Measurements from ENCODE around the gene ANO9.
A peak's percentile ranks its signal among the peaks of the same experiment; 100 is the strongest.
"Not testable (repeated sequence)": the region's sequence is repeated elsewhere in the genome, so short reads cannot be mapped to it uniquely, and the experiment has no call there.

Gene ANO9

DNA sequence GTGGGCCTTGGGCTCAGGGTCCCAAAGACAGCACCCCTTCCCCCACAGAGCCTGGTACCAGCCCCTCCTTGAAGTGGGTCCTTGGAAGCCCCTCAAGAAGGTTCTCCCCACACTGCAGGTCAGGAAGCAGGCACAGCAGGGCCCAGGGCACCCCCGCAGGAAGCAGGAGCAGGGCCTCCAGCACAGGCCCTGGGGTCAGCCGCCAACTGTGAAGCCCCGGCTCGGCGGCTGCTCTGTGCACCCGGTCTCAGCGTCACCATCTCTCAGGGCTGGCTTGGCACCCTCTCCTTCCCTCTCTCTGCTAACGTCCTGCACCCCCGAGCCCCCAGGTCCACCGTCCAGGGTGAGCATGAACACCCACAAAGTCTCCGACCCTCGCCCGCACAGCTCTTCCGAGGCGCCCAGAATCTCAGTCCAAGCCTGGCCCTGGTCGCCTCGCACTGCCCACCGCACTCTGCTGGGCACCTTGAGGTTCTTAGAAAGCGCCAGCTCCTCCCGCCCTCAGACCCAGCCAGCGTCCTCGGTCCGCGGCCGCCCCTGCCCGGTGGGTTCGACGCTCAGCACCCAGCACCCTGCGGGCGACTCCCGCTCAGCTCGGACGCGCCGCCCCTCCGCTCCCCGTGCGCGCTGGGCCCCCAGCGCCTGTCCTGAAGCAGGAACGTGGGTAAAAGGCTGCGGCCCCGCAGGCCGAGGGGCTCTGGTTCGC, 25.6 kb downstream of the ANO9 start:
- DNase-seq (ENCODE audit: low read depth in 2 of 2): no peak

GRCh38 chr11:415640-416041, 26.2 kb downstream of the ANO9 start:
- no peak for DNase-seq (ENCODE audit: low read depth in 2 of 2)

GRCh38 chr11:414318-414857, 27.4 kb downstream of the ANO9 start:
- no peak for DNase-seq (ENCODE audit: low read depth in 2 of 2)

DNA sequence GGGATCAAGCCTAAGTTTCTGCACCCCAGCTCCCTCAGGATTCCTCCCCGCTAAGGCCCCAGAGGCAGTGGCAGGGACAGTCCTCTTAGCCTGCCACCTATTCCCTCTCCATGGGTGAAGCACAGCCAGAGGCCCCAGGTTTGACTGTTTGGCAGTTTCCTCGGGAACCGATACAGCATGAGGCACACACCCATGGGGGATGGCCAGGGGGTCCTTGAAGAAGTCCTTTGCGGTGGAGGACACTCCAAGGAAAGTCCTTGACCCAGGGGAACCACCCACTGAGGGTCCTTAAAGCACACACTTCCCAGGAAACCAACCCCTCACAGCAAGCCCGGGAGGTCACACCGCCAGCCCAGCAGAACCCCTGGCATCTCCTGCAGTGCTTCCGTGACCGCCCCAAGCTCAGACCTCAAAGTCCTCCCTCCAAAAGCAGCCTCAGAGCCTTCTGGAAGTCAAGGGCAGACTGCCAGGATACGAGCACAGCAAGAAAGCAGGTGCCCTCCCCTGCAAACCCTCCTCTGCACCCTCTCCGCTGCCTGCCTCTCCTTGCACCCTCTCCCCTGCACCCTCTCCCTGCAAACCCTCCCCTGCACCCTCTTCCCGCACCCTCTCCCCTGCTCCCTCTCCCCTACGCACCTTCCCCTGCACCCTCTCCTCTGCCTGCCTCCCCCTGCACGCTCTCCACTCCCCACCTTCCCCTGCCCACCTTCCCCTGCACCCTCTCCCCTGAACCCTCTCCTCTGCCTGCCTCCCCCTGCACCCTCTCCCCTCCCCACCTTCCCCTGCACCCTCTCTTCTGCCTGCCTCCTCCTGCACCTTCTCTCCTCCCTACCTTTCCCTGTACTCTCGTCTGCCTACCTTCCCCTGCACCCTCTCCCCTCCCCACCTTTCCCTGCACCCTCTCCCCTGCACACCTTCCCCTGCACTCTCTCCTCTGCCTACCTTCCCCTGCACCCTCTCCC, 28.4 kb downstream of the ANO9 start:
- no peak for DNase-seq (ENCODE audit: low read depth in 2 of 2)

GRCh38 chr11:412641-413119, 29.1 kb downstream of the ANO9 start:
- no peak for DNase-seq (ENCODE audit: low read depth in 2 of 2)

- DNase-seq (ENCODE audit: low read depth in 2 of 2): not testable (repeated sequence)
Measured at GRCh38 chr11:411520-411919, 30.3 kb downstream of the ANO9 start.

DNA sequence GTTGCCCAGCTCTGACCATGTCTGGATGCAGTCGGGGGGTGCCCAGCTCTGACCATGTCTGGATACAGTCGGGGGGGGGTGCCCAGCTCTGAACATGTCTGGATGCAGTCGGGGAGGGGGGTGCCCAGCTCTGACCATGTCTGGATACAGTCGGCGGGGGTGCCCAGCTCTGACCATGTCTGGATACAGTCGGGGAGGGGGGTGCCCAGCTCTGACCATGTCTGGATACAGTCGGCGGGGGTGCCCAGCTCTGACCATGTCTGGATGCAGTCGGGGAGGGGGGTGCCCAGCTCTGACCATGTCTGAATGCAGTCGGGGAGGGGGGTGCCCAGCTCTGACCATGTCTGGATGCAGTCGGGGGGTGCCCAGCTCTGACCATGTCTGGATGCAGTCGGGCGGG, 31.1 kb downstream of the ANO9 start:
- not testable (repeated sequence) for DNase-seq (ENCODE audit: low read depth in 2 of 2)

GRCh38 chr11:409600-410483, 32.0 kb downstream of the ANO9 start:
- no peak for DNase-seq (ENCODE audit: low read depth in 2 of 2)

DNA sequence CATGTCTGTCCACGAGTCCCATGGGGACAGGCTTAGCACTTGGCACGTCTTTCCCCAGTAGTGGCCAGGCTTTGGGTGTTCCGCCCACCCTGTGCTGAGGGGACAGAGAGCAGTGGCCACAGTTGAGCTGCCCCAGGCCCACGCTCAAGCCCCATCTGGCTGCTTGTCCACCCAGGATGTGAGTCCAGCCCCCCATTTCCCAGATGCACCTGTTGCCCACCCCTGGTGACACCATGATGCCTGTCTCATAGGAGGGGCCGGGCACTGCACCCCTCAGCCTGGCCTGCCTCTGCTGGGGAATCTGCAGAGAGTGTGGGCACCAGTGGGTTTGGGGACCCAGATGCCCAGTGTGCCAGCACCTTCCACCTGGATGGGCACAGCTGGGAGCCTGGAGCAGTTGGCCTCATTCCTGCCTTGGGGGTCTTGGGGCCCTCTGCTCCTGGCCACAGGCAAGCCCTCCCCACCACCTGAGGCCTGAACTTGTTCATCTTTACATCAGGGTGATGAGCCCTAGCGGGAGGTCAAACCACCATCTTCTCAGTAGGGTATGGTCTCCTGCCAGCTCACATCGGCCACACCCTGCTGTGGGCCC, 32.7 kb downstream of the ANO9 start:
- DNase-seq (ENCODE audit: low read depth in 2 of 2): no peak

DNA sequence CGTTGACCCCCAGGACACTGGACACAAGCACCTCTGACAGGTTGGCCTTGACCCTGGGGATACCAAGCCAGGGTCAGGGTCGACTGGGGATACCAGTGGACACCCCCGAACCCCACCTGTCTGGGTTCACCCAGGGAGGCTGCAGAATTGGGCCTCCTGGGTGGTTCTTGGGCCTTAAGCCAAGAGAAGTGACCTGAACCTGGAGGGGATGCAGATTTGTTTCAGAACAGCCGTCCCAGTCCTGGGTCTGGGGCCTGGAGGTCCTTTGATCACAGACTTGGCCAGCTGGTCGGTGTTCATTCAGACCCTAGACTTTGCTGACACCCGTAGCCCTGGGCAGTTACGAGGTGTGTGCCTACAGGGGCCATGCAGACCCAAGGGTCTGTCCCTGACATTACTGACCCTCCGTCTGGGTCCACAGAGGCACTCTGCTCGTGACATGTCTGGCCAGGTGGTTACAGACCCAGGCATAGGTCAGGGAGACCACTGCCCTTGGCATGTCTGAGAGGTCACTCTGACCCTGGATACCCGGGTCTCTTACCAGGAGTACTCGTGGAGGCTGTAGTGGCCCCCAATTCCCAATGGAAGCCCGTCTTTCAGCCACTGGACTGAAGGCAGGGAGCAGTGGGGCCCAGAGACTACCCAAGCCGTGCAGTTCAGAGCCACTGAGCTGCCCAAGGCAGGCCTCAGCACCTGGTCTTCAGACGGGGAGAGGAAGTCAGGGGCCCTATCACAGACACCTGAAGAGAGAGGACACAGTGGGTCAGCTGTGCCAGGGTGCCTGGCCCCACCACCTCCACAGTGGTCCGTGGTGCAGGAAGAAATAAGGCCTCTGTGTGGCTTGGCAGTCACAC, 33.4 kb downstream of the ANO9 start:
- no peak for DNase-seq (ENCODE audit: low read depth in 2 of 2)

DNA sequence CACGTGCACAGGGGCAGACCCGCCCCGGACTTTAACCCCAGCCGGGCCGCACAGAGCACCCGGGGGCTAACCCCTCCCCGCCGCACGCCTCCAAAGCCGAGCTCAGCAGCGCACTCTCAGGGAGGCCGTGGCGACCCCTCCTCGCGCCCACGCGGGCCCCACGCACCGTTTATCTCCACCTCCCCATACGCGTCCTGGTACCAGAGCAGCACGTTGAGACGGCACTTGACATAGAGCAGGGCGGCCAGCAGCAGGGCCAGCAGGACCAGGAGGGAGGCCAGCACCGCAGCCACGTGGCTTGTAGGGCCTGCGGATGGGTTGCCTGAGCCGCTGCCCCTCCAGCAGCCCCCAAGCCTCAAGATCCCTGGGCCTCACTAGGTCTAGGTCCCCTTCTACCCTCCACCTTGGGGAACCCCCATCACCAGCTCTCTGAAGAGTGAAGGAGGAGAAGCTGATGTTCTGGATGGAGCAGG, 34.1 kb downstream of the ANO9 start:
- DNase-seq (ENCODE audit: low read depth in 2 of 2): no peak

DNA sequence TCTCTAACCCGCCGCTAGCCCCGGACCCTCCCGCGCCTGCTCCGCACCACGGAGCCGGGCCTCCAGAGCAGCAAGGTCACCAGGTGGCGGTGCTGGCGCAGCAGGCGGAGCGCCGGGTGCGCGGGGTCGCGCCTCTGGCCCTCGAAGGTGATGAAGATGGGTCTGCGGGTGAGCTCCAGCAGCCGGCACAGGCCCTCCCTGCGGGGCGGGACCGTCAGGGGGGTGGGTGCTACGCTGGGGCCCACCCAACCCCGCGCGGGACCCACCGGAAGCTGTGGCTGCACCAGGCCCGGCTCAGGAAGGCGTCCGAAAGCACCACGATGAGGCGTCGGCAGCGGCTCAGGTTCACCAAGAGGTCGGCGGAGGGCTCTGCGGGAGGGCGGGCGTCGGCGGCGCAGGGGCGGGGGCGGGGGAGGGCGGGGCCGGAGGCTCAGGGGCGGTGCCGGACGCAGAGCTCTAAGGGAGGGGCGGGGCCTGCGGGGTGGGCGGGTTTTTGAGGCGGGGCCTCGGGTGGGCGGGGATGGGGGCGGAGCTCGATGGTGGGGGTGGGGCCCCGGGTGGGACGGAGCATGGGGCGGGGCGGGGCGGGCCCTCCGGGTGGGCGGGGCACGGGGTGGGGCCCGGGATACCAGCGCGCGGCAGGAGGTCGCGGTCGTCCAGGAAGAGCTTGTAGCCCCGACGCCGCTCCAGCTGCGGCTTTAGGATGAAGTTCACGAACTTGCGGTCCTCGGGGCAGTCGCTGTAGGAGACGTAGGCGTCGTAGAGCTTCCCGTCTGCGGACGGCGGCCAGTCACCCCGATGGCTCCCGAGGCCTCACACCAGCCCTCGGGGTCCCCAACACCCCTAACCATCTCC, 34.8 kb downstream of the ANO9 start:
- DNase-seq (ENCODE audit: low read depth in 2 of 2): peak; percentile 55 to 60

DNA sequence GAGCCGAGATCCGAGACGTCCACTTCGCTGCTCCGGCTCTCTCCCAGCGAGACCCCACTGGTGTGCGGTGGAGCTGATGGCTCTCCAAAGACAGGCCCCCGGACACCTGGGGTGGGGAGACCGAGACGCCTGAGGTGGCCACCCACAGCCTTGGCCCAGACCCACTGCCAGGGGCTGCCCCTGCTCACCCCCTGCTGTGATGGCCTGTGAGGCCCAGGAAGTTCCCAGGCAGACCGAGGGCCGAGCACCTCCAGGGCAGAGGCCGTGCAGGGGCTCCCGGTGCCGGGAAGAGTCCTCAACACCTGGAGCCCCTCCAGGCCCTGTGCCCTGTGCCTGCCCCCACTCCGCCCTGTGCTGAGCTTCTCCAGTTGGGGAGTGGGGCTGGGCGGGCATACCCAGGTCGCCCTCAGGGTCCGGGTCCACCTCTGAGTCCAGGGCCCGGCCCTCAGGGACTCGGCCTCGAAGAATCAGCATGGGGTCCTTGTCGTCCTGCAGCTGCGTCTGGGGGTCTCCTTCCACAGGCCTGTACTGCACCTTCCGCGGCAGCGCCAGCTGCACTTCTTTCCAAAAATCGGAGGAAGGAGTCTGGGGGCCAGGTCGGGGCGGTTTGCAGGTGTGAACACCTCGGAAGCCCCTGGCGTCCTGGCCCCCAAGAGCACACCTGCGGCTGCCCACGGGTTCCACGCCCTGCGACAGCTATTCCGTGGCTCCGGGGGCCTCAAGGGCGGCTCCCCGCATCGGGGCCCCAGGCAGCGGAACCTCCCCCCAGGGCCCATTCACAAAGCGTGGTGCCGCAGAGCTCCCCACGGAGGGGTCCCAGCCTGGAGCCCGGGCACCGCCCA, 35.6 kb downstream of the ANO9 start:
- no peak for DNase-seq (ENCODE audit: low read depth in 2 of 2)

DNA sequence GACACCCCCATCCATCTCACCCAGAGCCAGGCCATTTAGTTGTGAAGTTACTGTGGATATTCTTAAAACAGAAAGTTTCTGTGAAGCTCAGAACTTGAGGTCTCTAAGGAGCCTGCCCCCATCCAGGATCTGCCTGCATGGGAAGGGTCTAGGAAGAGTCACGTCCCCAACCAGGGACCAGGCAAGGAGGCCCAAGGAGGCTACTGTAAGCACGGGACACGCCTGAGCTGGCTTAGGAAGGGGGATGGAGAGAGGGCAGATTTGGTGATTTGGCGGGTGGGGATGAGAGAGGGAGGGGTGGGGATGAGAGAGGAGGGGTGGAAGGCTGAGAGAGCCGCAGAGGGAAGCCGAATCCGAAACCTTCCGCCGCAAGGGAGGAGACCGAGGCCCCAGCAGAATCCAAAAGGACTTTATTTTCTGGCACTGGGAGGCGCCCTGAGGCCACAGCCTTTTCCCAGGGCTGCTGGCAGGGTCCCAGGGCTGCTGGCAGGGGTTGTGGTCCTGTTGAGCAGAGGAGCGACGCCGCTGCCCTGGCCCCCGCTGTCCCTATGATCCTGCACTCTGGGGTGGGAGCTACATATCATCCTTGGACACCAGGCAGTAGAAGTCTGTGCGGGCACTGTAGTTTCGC, 36.4 kb downstream of the ANO9 start:
- no peak for DNase-seq (ENCODE audit: low read depth in 2 of 2)

DNA sequence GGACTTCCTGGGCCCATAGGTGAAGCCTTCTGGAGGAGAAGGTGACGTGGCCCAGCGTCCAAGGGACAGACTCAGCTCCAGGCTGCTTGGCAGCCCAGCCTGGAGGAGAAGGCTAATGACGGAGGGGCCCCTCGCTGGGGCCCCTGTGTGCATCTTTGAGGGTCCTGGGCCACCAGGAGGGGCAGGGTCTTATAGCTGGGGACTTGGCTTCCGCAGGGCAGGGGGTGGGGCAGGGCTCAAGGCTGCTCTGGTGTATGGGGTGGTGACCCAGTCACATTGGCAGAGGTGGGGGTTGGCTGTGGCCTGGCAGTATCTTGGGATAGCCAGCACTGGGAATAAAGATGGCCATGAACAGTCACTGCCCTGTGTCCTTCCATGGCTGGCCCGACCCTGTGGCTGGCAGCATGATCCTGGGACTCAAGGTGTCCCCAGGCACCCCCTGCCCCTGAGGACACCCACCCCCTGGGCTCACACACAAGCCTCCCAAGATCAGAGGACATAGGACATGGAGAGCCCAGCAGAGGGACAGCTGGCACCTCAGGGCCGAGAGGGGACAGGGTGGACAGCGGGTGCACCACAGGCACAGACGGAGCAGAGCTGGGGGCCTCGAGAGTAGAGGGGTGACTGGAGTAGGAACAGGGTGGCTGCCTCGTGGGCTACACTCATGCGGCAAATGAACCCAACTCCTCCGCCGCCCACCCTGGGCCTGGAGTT, 37.1 kb downstream of the ANO9 start:
- DNase-seq (ENCODE audit: low read depth in 2 of 2): no peak

DNA sequence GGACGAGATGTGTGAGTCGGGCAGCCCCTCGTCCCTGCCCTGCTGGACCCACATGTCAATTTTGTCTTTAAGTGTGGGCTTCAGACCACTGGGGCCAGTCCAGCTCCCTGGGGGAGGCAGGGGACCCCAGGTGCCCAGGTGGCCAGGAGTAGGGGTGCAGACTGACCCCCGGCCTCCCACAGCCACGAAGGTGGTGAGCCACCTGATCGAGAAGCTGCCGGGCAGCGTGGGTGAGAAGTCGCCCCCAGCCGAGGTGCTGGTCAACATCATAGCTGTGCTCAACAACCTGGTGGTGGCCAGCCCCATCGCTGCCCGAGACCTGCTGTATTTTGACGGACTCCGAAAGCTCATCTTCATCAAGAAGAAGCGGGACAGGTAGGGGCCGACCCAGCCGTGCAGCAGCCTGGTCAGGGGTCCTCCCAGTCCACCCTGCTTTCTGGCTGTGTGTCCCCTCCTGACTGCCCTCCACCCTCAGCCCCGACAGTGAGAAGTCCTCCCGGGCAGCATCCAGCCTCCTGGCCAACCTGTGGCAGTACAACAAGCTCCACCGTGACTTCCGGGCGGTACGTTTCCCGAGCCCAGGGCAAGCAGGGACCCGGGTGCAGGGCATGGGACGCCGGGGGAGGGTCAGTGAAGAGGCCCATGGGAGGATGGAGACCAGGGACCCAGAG, 37.9 kb downstream of the ANO9 start:
- no peak for DNase-seq (ENCODE audit: low read depth in 2 of 2)

Measured in fibroblast of skin of left biceps (primary cell).